Stimulated activated naive CD8-positive, alpha-beta T cell treated with anti-CD3 and anti-CD28 coated beads, Interleukin-15, Interleukin-2, amounts not matched to agents 100 U/mL and 50 U/mL, for 24 hours (primary cell): ENCODE results near the gene SLC13A5.
"Not testable (repeated sequence)": the region's sequence is repeated elsewhere in the genome, so short reads cannot be mapped to it uniquely, and the experiment has no call there.

ENCODE experiments used
- ATAC-seq: fragments of 150-1000 bp; cut with Tn5 transposase; one replicate; pipeline ENCODE4 v1.10.0; 2021
- DNase-seq: peaks from one replicate; pipeline ENCODE4 v3.0.0; 2021

Gene SLC13A5

DNA sequence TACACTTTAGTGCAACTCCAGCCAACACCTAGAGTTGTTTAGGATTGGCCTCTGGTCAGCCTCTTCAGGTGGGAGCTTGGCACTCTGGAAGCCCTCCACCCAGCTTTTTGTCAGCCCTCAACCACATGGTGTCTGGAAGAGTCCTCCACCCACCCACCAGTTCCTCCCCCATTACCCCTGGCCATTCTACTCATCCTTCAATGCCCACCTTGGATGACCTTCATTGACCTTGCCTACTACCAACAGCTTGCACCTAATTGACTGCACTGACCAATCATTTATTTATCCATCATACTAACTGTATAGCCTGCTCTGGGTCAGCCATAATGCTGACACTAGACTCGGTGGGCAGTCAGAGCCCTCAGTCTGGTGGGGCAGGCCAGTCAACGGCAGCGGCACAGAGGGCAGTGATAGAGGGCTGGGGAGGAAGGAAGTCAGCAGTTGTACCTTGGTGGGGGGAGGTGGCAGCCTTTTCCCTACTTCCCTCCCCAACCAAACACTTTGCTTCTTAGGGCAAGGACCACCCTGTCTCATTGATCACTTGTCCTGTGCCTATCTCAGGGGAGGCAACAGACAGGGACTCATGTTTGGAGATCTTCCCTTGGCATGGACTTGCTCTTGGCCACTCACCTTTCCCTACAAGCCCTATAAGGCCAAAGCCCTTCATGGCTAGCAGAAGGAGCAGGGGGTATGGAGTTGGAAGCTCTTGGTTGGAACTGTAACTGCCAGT, 29.3 kb downstream of the SLC13A5 start:
- DNase-seq (no peak), ATAC-seq (no peak)

DNA sequence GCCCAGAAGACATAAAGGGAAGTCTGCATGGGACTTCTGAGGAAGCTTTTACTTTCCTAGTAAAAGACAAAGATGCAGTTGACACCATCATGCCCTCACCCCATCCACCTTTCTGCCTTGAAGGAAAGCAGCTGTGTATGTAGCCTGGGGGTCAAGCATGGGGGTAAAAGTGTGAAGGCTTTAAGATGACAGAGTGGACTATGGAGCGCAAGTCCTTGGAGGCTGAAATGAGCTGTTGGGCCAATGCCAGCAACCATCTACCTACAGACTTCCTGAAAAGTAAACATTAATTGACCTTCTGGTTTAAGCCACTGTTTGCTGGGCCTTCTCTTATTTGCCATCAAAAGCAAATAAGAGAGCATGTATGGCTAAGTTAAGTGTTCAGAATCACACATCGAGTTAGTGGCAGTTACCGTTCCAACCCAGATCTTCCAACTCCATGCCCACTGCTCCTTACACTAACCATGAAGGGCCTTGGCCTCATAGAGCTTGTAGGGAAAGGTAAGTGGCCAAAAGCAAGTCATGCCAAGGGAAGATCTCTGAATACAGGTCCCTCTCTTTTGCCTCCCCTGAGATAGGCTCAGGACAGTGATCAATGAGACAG, 30.0 kb downstream of the SLC13A5 start:
- DNase-seq (no peak), ATAC-seq (no peak)

DNA sequence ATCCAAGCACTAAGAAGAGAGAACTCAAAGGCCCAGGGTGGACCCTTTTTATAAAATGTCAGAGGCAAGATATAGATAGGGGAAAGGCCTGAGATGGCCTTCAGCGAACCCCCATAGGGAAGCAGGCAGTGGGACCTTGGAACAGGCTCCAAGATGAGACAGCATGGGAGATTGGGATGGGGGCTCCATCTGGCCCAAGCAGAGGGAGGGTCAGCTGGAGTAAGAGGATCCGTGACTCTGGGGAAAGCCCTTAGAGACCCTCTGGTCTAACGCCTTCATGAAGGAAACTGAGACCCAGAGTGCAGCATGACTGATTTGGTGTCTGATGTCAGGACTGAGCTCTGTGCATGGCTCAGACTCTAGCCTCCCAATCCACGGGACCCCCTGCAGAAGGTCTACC, 30.8 kb downstream of the SLC13A5 start:
- ATAC-seq (no peak), DNase-seq (no peak)

DNA sequence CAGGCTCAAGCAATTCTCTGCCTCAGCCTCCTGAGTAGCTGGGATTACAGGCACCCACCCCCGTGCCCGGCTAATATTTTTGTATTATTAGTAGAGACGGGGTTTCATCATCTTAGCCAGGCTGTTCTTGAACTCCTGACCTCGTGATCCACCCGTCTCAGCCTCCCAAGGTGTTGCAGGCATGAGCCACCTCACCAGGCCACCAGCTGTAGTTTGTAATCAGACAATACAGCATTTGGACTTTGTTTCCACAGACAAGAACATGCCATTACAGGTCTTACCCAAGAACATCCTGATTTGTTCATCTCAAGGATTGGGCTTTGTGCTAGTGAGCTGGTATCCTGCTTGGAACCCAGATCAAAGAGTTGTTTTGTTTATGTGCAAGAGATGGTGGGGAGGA, 31.5 kb downstream of the SLC13A5 start:
- no peak for DNase-seq
- no peak for ATAC-seq

DNA sequence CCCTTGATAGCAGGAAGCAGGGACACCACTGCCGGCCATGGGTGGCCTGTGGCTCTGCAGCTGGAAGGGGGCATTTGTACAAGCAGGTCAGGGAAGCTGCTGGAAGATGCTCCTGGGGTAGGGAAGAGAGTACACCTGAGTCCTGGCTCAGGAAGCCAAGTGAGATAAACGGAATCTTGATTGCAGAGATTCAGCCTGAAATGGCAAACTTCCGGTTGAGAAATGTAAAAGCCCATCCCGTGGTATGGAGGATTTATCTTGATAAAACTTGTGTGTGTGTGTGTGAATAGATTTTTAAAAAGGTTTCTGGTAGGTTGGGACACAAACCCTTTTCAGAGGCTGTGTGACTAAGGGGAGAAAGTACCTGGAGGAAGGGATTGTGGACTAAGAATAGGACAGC, 32.0 kb downstream of the SLC13A5 start:
- no peak for ATAC-seq
- DNase-seq, result no peak

DNA sequence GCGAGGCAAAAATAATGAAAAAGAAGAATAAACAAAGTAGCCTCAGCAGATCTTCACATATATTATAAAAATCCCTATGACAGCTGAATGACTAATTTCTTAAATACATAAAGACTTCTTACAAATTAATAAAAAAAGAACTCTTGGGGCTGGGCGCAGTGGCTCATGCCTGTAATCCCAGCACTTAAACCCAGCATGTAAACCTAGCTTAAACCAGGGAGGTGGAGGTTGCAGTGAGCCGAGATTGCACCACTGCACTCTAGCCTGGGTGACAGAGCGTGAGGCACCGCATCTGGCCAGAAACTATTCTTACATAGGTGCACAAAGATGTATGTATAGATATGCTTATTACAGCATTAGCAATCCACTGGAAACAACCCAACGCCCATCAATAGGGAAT, 33.9 kb downstream of the SLC13A5 start:
- ATAC-seq, result no peak
- no peak for DNase-seq

DNA sequence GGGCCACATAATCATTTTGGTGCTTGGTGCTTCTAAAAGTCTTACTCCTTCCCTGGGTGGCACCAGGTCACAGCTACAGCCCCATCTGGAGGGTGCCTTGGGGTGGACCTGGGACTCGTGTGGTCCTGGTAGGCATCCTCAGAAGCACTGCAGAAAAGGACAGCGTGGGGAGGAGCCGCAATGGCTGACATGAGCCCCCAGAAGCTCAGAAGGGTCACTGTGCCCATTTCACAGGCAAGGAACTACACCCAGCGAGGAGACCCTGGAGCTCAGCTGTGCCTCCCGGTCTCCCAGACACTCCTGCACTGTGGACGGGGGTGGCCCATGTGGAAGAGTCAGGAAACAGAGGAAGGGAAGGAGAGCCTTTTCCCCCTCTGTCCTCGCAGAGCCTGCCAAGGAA, 35.2 kb downstream of the SLC13A5 start:
- DNase-seq (no peak), ATAC-seq (no peak)

DNA sequence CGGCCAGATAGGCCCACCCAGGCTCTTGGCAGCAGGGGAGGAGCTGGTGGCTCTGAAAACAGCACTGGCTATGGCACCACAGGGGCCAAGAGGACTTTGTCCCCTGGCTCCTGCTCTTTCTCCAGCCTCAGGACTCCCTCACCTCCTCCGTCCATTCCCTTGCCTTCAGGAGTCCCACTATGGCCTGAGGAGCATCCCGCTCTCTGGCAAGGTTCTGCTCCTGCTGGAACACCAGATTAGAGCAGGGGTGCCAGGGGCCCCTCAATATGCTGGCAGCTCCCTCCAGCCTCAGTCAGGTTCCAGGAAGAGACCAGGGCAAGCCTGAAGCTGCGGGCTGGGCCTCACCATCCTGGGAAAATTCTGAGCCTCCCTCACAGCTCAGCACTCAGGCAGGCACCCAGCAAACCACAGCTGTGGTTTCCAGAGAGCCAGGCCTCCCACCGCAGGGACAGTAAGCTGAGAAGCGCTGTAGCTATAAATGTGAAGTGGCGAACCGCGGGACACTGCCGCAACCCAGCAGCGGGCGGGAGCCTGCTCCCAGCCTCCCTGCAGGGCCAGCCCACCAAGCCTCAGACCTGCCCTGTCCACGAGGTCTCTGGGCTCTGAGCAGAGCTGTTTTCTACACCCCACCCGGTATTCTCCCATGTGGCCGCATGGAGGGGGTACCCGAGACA, 35.9 kb downstream of the SLC13A5 start:
- no peak for DNase-seq
- ATAC-seq, result peak; percentile 48

DNA sequence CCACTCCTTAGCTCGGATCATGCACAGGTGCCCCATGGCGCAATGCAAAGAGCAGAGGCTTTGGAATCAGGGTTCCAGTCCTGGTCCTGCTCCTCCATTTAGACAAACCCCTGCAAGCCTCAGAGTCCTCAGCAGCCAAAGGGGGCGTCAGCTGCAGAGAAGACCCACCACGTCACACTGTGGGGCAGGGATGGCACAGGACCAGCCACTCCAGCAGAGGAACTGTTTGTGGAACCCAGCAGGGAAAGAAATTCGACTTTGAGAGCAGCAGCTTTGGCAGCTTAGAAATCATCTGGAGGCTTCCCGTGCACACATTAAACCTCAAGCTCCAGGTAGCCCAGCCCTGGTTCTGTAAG, 36.4 kb downstream of the SLC13A5 start:
- DNase-seq (no peak), ATAC-seq (no peak)

DNA sequence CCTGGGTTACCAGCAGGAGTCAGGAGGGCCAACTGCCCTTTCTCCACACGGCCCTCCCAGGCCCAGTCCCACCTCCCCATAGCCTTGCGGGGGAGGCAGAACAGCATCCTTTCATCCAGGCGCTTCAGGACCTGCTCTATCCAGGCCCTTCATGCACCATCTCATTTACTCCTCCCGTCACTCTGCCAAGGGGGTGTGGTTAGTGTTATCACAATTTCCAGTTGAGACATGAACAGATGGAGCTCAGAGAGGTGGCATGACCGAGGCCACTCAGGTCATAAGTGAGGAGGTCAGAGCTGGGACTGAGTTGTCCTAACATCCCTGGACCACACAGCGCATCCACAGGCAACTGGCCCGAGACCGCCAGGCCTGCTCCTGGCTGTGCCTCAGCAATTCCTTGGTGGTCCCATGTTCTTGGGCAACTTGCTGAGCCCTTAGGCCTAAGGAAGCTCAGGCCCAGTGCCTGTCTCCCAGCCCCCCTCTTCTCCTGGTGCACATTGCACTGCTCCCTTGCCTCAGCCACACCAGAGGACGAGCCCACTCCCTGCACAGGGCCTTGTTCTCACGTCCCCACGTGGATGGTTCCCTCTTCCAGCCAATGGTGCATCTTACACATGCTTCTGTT, 37.9 kb downstream of the SLC13A5 start:
- no peak for ATAC-seq

DNA sequence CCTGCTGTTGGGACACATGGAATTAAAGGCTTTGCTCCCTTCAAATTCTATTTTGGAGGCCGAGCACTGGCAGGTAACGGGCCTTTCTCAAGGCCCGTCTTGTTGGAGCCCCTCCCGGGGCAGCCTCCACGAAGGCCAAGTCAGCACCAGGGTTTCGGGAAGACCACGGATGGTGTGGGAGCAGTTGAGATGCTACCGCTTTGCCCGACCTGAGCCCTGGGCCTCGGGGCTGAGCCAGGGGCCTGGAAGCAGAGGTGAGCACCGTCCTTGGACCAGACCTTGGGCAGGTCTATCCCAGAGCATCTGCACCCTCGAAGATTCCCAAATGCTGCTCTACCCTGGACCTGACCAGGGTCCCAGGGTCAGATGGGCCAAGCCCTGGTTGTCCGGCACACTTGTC, 38.6 kb downstream of the SLC13A5 start:
- no peak for ATAC-seq

More for the DNA sequence above, 37.9 kb downstream of the SLC13A5 start:
- DNase-seq, result no peak

DNA sequence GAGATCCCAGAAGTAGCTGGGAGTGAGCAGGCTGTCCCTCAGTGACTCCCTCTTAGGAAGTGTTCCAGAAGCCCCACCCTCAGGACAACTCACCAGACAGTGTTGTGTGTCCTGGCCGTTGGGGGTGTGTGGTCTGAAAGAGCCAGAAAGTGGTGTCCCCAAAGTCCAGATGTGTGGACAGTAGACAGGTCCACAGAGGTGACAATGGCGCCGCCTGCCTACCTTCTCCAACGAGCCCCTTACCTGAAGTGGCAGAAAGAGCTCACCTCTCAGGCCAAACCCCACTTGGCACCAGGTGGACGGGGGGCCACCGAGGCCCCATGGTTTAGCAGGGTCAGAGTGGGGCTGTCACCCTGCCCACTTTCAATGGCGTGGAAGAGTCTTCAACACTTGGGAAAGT, 41.7 kb downstream of the SLC13A5 start:
- ATAC-seq (no peak), DNase-seq (no peak)

More for the DNA sequence above, 38.6 kb downstream of the SLC13A5 start:
- no peak for DNase-seq

DNA sequence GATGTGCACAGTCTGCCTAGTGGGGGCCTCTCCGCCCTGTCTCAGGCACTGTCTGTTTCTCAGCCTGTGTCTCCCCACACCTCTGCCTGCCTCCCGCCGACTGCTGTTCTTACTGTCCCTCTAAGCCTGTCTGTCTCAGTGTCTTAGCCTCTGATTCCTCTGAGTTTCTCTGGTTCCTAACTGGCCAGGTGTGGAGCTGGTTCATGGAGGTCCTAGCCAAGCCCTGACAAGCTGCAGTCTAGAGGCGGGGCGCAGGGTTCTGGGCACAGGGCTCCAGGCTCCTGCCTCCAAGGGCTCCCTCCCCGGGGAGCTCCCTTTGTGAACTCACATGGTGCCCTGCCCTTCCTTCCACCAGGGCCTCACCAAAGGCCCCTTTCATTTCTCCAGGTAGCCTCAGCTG, 42.2 kb downstream of the SLC13A5 start:
- DNase-seq (no peak), ATAC-seq (no peak)

DNA sequence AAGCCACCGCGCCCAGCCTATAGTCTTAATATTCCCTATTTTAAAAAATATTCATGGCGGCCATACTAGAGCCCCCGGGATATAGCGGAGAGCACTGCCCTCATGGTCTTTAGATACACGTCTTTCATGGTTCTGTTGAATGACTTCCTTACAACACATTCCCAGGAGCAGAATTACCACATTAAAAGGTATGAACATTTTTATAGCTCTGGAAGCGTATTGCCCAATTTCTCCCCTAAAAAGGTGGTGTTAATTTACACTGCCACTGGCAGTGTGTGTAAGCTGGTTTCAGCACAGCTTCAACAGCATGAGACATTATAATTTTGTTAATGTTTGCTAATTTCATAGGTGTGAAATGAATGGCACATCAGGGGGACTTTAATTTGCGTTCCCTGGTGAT, 42.6 kb downstream of the SLC13A5 start:
- no peak for ATAC-seq
- DNase-seq, result no peak

DNA sequence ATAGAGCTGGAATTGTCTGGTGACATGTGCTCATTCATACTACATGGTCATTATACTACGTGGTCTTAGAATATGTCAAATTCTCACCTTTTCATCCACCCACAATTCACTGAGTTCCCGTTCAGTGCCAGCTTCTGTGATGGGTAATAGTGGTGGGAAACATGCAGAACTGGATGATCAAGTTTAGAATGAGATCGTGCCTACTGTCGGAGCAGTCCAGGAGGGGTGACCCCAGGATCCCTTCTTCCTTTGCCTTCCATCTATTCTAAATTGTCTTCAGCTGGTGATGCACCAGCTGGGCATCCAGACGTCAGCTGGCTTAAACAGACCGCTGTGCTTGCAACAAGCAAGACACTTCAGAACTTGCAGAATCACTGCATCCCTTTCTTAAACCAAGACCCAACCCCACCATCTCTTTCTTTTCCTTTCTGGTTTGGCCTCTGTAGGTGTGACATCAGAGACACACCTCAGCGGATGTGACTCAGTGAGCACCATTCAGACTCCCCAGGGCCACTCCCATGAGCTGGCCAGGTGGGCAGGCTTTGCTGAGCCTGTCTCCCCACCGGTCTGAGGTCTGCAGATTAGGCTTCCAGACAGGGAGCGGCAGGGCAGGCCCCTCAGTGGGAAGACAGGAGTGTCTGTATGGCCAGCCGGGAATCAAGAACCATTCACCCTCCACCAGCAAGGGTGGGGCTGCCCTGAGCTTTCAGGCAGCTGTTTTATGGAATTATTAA, 43.5 kb downstream of the SLC13A5 start:
- ATAC-seq (no peak), DNase-seq (no peak)

DNA sequence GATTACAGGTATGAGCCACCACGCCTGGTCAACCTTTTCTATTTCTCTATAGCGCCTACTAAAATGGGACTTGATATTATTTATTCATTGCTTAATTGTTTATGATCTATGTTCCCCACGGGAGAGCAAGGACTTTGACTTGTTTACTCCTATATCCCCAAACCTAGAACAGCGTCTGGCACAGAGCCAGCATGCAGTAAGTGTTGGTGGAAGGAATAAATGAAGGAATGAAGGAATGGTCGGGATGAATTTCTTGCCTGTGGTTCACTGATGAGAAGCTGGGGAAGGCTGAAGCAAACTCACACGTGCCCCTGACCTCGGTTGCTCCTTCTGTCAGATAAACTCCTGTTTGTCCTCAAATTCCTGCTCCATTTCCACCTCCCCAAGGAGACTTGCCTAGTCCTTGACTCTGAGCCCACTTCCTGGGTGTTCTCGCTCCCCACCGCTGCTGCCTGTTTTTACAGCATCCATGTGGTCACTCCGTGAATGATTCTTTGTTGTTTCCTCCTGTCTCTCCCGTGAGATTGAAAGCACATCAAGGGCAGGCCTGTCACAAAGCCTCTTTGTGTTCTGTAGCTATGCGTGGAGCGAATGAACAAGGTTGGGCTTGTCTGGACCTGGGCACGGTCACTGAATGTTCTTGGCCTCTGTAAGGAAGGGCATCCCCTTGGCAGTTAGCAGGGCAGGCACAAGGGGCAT, 44.3 kb downstream of the SLC13A5 start:
- no peak for ATAC-seq
- DNase-seq, result no peak

DNA sequence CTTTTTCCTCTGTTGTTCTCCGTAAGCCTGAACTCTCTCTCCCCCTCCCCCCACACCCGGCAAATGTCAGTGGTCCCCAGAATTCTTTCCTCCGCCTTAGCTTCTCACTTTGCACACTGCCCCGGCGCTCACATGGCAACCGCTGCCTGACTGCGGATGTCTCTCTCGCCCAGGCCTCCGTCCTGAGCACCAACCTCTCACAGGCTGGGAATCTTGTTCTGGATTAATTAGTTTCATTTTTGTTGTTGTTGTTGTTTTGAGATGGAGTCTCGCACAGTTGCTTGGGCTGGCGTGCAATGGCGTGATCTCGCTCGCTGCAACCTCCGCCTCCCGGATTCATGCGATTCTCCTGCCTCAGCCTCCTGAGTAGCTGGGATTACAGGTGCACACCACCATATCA, 45.0 kb downstream of the SLC13A5 start:
- DNase-seq, result no peak
- no peak for ATAC-seq

DNA sequence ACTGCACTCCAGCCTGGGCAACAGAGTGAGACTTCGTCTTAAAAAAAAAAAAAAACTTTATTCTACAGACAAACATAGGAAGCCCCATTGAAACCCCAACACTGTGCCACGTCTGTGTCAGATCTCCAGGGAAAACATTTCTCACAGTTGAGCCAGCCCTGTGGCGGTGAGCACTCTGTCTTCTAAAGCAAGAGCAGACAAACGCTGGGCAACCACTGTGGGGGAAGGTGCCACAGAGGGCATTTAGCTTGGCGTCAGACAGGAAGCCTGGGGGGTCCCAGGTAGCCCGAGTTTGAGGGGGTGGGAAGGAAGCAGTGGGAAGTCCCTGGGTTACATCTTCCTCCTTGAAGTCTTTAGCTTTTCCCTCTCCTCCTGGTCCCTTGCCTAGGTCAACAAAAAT, 45.7 kb downstream of the SLC13A5 start:
- ATAC-seq, result peak; percentile 55
- DNase-seq, result no peak

DNA sequence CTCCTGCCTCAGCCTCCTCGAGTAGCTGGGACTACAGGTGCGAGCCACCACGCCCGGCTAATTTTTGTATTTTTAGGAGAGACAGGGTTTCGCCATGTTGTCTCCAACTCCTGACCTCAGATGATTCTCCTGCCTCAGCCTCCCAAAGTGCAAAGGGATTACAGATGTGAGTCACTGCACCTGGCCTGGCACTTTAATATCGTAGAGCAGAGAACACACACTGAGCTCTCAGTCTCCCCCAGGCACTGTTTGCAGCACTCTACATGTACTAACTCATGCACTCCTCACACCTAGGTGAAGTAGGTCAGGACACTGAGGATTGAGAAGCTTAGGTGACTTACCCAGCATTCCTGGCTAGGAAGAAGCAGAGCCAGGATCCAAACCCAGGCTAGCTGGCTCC, 46.6 kb downstream of the SLC13A5 start:
- DNase-seq, result no peak

DNA sequence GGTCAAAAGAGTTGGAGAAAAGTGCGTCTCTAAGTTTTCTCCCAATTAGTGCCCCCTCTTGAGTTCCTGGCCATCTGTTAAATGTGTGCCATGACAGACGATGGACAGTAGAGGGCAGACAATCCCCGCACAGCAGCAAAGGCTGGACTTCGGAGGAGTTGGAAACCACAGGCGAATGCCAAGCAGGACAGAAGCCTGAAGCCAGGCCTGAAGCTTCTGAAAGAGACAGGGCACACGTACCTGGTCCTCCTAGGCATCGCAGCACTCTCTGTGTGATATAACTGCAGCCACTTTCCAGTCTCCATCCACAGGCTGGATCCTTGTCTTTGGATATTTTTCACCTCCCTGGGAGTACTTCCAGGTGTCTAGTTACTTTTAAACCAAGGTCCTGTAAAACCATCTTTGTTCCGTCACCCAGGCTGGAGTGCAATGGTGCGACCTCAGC, 47.1 kb downstream of the SLC13A5 start:
- peak; percentile 73 for ATAC-seq
- DNase-seq, result peak; percentile 51

More for the DNA sequence above, 46.6 kb downstream of the SLC13A5 start:
- no peak for ATAC-seq

DNA sequence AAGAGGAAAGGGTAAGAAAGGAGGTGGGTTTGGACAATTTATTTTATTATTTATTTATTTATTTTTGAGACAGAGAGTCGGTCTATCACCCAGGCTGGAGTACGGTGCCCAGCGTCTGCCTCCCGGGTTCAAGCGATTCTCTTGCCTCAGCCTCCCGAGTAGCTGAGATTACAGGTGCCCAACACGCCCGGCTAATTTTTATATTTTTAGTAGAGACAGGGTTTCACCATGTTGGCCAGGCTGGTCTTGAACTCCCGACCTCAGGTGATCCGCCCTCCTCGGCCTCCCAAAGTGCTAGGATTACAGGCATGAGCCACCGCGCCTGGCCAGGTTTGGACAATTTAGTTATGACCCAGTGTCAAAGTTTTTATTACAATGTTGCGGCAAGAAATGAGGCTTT, 50.0 kb downstream of the SLC13A5 start:
- ATAC-seq, DNase-seq: not testable (repeated sequence)

DNA sequence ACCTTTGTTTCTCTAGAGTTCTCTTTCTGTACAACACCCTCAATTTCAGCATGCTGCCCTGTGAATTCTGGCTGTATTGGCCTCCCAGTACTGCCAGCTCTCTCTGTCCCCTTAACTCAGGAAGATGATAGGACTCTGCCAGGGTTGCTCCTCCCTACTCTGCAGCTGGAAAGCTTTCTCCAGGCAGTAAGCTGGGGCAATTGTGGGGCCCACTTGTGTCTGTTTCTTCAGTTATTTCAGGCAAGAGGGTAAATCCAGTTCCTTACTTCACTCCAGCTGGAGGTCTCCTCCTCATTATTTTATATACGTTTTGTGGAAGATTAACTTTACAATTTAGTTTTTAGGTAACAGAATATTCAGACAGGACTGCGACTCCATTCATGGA, 51.7 kb downstream of the SLC13A5 start:
- ATAC-seq (no peak), DNase-seq (no peak)
